HG03097 (cell line): ENCODE data around the gene NR3C1.

ENCODE experiments used
- ATAC-seq: cut with Tn5 transposase; IDR thresholded peaks from one replicate; pipeline ENCODE4 v1.9.1; 2021; ENCODE audit not compliant: unreplicated experiment, low FRiP score

The NR3C1 gene

DNA sequence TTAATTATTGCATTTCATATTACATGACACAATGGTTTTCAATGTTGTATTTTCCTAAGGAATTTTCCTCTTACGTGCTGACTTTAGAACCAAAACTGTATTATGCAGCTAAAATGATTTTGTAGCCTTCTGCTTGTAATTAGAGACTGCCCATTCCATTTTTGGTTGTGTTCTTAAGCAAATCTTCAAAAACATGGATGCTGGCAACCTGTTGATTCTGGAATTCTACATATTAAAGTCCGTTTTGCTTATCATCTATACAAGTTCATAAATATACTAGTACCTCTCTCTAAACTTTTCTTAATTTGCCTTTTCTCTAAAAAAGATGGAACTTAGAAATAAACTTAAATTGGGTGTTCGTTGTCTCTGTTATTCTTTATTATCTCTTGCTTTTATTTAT is 88.3 kb downstream of the NR3C1 start:
- no peak for ATAC-seq

DNA sequence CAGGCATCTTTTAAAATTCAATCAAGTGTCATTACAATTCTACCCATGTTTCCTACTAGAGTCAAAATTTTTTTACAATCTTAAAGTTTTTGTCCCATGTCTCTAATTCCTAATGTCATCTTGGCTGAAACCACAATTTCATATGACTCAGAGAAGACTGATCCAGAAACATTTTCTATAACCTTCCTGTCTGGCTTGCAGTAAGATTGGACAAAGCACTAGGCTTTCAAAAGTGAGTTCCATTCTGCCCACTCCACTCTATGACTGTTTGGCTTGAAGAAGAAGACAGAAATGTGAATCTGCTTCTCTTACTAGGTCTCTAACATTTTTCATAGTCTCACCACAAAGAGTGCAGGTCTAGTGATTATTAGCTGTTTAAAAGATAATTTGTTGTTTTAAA is 88.8 kb downstream of the NR3C1 start:
- ATAC-seq: no peak

DNA sequence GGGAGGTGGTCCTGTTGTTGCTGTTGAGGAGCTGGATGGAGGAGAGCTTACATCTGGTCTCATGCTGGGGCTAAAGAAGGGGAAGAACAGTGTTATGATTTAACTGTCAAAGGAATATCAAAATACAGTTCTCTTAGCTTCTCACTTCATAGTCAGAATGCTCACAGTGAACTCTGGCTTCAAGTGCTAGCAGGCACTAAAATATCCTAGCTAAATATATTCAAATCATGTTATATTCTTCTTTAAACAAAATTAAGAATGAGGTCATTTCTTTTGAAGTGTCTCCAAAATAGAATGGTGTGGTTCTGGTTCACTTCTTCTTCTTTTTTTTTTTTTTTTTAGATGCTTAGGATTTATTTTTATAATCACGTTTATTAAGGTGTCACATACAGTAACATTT is 89.4 kb downstream of the NR3C1 start:
- no peak for ATAC-seq

DNA sequence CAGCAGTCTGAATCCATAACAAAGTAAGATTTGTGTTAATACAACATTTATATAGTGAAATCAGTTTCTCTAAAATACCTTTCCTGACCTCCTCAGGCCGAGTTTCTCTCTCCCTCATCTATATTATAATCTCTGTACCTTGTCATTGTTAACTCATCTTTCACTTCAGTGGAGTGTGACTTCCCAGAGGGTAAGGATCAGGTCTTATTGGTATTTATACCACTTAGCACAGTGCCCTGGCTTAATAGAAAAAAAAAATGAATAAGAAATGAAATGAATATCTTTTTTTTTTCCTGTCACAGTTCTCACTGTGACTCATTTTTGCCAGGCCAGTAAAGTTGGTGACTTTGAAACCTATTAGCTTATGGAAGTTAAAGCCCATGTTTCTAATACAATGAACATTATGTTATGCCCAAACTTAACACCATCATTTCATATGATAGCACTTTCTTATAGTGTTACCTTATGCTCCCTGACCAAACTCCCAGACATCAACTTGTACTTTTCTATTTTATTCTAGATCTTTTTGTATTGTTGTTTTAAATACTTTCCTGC is 90.1 kb downstream of the NR3C1 start:
- ATAC-seq: no peak

DNA sequence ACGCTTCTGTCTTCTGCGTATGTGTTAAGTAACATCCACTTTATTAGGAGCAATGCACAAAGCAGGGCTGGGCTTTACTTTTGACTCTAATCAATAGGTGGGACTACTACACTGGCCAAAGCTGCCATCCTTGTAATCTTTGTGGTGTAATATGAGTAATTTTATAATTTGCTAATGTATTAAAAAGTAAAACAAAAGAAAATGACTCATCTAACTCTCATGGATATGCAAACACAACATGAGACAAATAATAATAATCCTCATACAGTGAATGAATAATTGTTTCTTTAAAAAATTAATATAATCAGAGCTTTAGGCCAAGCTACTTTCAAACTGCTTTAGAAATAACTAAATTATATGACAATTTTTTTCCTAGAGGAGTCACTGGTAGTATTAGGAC is 90.7 kb downstream of the NR3C1 start:
- no peak for ATAC-seq

DNA sequence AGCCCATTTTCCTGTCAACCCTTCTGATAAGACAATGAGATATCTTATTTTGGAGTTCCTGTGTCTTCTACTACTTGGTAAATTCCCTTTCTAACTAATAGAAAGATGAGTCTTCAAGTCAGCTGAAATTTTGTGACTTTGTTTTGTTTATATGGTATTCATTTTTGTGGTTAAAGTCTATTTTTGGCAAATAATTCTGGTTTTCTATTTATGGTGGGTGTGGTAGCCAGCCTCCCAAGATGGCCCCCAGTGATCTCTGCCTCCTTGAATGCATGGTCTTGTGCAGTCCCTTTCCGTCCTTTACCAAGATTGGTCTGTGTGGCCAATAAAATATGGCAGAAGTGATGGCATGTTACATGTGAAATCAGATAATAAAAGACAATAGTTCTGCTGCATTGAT is 91.5 kb downstream of the NR3C1 start:
- ATAC-seq: no peak

DNA sequence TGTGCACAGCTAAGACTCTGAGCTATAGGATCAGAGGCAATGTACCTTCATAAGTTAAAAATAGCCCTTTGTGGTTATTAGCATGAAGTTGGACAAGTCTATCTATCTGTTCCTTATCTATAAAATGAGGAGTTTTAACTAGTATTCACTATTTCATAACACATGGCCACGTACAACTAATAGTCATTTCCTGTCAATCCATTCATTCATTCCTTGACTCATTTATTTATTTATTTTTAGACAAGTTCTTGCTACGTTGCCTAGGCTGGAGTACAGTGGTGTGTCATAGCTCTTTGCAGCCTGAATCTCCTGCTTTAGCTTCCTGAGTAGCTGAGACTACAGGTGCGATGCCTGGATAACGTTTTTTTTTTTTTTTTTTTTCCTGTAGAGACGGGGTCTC is 92.1 kb downstream of the NR3C1 start:
- no peak for ATAC-seq

DNA sequence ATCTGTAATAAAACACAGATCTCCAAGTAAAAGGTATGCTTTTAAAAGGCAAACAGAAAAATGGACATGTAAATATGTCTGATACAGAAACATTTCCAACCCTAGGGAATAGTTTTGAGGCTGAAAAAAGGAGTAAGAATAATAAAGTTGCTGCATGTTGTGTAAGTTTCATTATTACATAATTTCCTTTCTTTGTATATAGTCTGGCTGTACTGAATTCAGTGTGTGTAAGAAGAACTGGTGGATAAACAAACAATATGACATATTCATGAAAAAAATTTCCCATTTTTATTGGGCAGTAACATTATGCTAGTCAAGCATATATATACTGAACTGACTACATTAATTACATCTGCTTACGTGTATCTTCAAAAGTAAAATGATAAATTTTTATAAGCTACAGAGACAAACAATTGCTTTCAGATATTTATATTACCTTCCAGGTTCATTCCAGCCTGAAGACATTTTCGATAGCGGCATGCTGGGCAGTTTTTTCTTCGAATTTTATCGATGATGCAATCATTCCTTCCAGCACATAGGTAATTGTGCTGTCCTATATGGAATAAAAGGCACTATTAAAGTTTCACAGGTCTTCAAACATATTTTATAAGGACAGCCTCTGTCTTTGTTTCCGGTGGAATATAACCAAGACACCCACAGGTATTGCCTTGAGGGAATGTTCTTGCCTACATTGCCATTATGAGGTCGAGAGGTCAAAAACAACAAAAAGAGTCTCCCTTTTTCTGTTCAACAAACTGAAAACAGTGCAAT is 93.6 kb downstream of the NR3C1 start:
- ATAC-seq: no peak

DNA sequence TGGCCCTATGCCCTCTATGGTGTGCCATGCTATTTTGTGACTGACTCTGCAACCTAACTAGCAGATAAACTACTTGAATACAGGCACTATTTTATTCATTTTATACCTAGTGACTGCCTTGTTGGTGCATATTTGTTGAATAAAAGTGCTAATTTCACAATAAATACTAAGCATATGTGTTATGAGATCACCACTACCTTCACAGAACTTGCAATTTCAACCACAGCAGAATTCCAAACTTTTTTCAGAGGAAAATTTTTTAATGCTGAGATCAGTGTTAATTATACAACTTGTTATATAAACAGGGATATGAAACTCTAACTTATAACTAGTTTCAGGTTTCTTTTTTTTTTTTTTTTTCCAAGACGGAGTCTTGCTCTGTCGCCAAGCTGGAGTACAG is 94.8 kb downstream of the NR3C1 start:
- no peak for ATAC-seq

DNA sequence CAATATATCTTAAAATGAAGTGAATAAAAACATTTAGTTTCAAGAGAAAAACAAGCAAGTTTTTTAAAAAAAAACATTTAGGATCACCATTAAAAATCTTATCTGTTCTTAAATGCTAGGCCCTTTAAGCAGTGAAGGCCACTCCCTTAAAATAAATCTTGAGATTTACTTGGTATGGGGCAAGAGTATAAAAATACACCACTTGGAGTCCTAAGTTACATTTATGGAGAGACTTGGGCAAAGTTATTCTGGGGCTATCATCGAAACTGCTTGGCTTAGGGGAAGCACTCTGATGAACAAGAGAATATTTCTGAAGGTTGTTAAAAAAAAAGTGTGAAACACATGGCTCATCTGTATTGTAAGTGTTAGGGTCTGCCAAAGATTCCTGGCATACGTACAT is 97.4 kb downstream of the NR3C1 start:
- no peak for ATAC-seq

DNA sequence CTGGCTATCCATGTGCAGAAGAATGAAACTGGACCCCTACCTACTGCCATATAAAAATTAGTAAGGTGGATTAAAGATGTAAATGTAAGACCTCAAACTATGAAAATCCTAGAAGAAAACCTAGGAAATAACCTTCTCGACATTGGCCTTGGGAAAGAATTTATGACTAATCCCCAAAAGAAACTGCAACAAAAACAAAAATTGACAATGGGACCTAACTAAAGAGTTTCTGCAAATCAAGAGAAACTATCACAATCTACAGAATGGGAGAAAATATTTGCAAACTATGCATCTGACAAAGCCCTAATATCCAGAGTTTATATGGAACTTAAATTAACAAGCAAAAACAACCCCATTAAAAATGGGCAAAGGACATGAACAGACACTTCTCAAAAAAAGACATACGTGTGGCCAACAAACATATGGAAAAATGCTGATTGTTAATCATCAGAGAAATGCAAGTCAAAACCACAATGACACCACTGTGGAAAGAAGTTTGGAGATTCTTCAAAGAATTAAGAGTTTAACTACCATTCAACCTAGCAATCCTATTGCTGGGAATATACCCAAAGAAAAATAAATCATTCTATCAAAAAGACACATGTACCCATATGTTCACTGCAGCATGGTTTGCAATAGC is 98.5 kb downstream of the NR3C1 start:
- ATAC-seq: no peak

DNA sequence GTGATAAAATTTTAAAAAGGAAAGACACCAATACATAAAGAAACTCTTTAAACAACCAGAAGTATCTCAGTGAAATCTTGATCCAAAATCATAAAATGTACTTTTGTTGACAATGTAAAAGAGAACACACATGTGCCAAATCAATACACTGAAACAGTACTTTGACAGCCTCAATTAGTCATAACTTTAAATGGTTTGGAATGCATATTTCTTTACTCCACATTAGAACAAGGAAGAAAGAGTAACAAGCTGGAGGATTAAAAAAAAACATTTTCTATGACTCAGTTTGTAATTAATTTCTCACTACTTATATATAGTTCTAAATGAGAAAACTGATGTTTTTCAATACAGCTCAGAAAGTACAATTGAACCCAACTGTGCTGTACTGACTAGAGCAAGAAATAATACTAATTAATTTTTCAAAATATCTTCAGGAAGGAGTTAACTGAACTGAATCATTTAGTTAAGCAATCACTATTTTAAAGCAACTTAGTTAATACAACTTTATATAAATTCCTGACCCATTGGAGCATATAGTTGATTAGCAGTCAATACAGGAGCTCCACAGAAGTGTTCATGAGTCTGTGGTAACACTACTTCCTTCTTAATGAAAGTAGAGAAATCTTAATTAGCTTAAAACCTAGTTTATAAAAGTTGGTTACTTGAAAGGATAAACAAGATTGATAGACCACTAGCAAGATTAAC is 101.0 kb downstream of the NR3C1 start:
- no peak for ATAC-seq

DNA sequence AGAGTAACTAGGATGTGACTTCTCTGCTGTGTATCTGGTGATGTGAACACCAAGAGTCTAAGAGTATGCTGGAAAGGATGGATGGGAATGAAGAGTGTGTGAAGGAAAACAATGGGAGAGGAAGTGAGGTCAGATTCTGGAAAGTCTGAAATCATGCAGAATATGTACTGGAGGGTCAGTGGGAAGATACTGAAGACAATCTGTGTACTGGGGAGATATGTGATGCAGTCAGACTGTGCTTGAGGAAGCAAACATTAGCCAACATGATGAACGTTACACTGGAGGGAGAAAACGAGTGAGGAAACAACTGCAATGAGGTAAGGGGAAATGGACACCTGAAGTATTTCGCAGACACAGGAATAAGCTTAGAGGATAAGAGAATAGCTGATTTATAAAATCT is 105.7 kb downstream of the NR3C1 start:
- ATAC-seq: no peak

DNA sequence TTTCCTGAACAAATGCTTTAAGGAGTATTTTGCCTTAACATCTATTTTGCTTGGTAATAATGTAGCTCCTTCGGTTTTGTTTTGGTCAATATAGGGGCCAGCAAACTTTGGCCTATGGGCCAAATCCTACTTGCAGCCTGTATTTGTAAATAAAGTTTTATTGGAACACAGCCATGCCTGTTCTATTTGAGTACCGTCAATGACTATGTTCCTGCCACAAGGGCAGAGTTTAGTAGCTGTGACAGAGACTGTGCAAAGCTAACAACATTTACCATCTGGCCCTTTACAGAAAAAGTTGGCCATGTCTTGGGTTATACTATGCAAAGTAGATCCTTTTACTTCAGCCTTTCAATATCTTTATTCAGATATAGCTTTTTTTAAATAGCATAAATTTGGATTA is 113.4 kb downstream of the NR3C1 start:
- no peak for ATAC-seq

DNA sequence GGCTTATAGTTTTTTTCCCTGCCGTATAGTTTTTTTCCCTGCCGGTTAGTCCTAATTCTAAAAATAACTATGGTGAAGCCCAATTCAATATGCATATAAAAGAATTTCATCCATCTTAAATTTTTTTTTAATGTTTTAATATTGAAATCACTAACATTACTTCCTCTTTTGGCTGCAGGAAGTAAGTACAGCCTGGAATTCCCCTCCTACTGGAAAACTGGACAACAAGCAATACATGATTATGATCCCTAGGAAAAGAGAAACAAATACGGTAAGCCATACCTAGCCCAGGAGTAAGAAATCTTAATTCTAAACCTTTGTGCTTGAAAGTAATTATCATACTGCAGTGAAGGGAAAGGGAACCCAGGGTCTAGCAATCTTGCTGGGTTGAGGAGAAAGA is 119.0 kb downstream of the NR3C1 start:
- ATAC-seq: no peak

DNA sequence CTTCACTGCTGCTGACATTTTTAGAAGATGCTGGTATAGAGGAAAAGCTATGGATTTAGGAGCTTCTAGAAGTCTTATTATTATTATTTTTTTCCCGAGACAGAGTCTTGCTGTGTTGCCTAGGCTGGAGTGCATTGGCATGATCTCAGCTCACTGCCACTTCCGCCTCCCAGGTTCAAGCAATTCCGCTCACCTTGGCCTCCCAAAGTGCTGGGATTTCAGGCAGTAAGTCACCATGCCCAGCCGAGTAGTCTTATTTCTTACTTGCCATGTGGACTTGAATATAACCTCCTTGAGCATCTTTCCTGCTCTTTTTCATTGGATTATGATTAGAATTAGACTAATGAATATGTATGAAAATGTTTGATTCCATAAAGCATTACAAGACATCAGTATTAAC is 119.5 kb downstream of the NR3C1 start:
- ATAC-seq: no peak

DNA sequence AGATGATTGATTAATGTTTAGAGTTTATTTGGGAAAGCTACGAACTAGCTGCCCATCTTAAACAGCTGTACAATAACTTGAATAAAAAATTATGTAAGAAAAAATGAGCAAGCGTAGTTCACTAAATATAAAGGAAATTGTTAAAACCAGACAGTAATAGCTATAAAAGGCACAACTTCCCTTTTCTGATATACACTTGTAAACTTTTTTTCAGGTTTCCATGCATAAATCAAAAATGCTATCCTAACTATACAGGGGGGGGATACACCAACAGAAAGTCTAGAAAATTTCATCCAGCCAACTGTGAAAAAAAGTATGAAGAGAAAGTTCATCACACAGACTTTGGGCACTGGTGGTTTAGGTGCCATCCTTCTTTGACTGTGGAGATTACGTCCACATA is 122.3 kb downstream of the NR3C1 start:
- ATAC-seq: no peak

DNA sequence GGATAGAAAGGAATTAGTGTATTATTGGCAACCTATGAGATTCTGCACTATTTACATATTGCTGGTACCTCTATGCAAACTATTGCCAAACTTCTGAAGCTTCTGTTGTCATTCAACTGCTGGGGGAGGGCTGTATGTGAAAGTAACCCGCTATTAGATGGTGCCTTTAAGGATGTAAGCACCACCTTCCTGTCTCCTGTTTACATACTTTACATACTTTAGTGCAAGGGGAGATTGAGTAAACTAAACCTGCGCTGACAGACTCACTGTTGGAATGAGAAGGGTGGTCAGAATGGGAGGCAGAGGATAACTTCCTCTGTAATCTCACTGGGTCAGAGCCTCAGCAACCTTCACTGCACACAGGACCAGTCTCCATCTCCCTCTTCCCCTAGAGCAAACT is 123.8 kb downstream of the NR3C1 start:
- no peak for ATAC-seq

DNA sequence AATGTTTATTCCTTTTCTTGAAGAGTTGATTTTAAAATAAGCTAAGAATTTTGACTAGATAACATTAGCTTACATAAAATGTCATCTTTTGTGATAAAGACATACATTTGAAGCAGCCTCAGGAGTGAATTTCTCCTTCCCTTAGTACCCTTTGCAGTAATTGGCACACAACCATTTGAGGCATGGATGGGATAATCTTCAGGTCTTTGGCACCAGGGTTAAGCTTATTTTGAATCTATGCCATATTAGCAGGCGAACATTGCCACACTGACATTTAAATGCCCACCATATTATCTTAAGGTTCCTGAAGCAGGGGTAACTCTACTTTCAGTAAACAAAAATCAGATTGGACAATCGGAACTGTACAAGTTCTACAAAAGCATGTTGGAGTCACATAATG is 126.0 kb downstream of the NR3C1 start:
- no peak for ATAC-seq

DNA sequence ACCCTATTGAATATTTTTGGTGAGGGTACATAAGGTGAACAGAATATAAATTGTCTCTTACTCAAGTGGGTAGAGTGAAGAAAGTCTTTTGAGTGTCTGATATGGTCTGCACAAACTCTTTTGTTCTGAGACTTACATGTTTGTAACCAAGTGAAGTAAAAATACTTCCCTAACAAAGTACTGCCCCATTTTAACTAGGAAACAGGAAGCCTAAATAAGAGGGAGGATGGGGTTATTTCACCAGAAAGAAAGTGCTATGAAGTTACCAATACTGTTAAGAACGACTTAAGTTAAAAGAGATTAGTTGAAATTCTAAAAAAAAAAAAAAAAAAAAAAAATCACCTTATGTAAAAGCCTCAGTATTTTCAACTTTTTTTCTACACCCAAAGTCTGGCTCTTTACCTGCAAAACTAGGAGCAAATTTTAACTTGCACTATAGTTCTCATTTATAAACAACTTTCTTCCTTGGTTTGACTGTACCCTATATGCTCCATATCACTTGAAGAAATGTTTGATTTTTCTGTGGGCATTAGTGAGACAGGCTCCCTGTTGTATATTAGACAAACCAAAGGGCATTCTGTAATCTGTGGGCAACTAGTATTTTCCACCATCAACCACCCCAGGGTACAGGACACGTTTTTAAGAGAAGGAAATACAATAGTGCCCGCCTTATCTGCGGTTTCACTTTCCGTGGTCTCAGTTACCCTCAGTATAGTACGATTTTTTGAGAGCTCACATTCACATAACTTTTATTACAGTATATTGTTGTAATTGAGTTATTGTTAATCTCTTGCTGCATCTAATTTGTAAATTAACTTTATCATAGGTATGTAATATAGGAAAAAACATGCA is 127.7 kb downstream of the NR3C1 start:
- no peak for ATAC-seq

DNA sequence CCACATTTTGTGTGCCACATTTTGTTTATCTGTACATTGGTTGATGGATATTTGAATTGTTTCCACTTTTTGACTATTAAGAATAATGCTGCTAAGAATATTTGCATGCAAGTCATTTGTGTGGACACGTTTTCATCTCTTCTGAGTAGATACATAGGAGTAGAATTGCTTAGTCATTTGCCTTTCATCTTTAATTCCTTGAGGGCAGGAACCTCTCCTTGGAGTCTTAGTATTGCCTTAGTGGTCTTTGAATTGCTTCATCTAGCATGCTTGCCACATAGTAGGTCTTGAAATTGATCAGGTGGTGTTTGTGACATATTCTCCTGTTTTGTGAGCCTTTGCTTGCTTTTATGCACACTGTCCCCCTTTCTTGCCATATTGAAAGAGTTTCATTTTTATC is 128.5 kb downstream of the NR3C1 start:
- ATAC-seq: no peak
